ENCODE results near the gene OTUD1.

OTUD1 gene

GRCh38 chr10:23404461-23404980, 34.4 kb upstream of the OTUD1 start:
- FAIRE-seq (no peak), DNase-seq (ENCODE audit: insufficient read length, low spot score) (no peak)
- TF ChIP-seq POU2F2 (IDR thresholded peaks at IDR 0.05; ENCODE audit: low read depth, low read length) (no peak), SPI1 (IDR thresholded peaks at IDR 0.05; ENCODE audit: low read depth, low read length) (no peak), PAX5 (IDR thresholded peaks at IDR 0.05; ENCODE audit: insufficient read depth, low read length, severe bottlenecking) (no peak), POLR2AphosphoS5 (IDR thresholded peaks at IDR 0.05; ENCODE audit: low read depth, low read length) (no peak), TAF1 (IDR thresholded peaks at IDR 0.05; ENCODE audit: low read depth, low read length) (no peak)

- DNase-seq (ENCODE audit: insufficient read length, low spot score) (no peak), FAIRE-seq (no peak)
- no peak for TF ChIP-seq TAF1 (IDR thresholded peaks at IDR 0.05; ENCODE audit: low read depth, low read length)
- TF ChIP-seq POLR2AphosphoS5 (IDR thresholded peaks at IDR 0.05; ENCODE audit: low read depth, low read length): no peak
Measured at GRCh38 chr10:23405540-23405939, 33.3 kb upstream of the OTUD1 start.

GRCh38 chr10:23406409-23406808, 32.5 kb upstream of the OTUD1 start:
- no peak for DNase-seq (ENCODE audit: insufficient read length, low spot score)
- TF ChIP-seq SPI1 (IDR thresholded peaks at IDR 0.05; ENCODE audit: low read depth, low read length): no peak
- no peak for FAIRE-seq

- TF ChIP-seq POU2F2 (IDR thresholded peaks at IDR 0.05; ENCODE audit: low read depth, low read length): no peak
- TF ChIP-seq PAX5 (IDR thresholded peaks at IDR 0.05; ENCODE audit: insufficient read depth, low read length, severe bottlenecking): no peak
- no peak for TF ChIP-seq POLR2AphosphoS5 (IDR thresholded peaks at IDR 0.05; ENCODE audit: low read depth, low read length)
- TF ChIP-seq POLR2A (IDR thresholded peaks at IDR 0.05; ENCODE audit: low read depth, low read length): no peak
- TF ChIP-seq SPI1 (IDR thresholded peaks at IDR 0.05; ENCODE audit: low read depth, low read length): no peak
- no peak for TF ChIP-seq TAF1 (IDR thresholded peaks at IDR 0.05; ENCODE audit: low read depth, low read length)
- DNase-seq (ENCODE audit: insufficient read length, low spot score): no peak
- FAIRE-seq: no peak
Measured at GRCh38 chr10:23408330-23408976, 30.4 kb upstream of the OTUD1 start.

- FAIRE-seq: no peak
Measured at GRCh38 chr10:23412223-23412622, 26.7 kb upstream of the OTUD1 start.

GRCh38 chr10:23413629-23414089, 25.2 kb upstream of the OTUD1 start:
- peak; percentile 5 for DNase-seq (ENCODE audit: insufficient read length, low spot score)
- FAIRE-seq: no peak
- TF ChIP-seq SPI1 (IDR thresholded peaks at IDR 0.05; ENCODE audit: low read depth, low read length) (peak; percentile 94), POLR2AphosphoS5 (IDR thresholded peaks at IDR 0.05; ENCODE audit: low read depth, low read length) (no peak)

More at GRCh38 chr10:23412223-23412622, 26.7 kb upstream of the OTUD1 start:
- no peak for DNase-seq (ENCODE audit: insufficient read length, low spot score)
- TF ChIP-seq TAF1 (IDR thresholded peaks at IDR 0.05; ENCODE audit: low read depth, low read length) (no peak), POU2F2 (IDR thresholded peaks at IDR 0.05; ENCODE audit: low read depth, low read length) (no peak), SPI1 (IDR thresholded peaks at IDR 0.05; ENCODE audit: low read depth, low read length) (no peak), POLR2AphosphoS5 (IDR thresholded peaks at IDR 0.05; ENCODE audit: low read depth, low read length) (no peak)

- FAIRE-seq: no peak
- TF ChIP-seq POU2F2 (IDR thresholded peaks at IDR 0.05; ENCODE audit: low read depth, low read length) (no peak), TAF1 (IDR thresholded peaks at IDR 0.05; ENCODE audit: low read depth, low read length) (no peak), POLR2A (IDR thresholded peaks at IDR 0.05; ENCODE audit: low read depth, low read length) (no peak), PAX5 (IDR thresholded peaks at IDR 0.05; ENCODE audit: insufficient read depth, low read length, severe bottlenecking) (no peak), POLR2AphosphoS5 (IDR thresholded peaks at IDR 0.05; ENCODE audit: low read depth, low read length) (no peak), SPI1 (IDR thresholded peaks at IDR 0.05; ENCODE audit: low read depth, low read length) (no peak)
- no peak for DNase-seq (ENCODE audit: insufficient read length, low spot score)
Measured at GRCh38 chr10:23414658-23415057, 24.2 kb upstream of the OTUD1 start.

- no peak for TF ChIP-seq POLR2AphosphoS5 (IDR thresholded peaks at IDR 0.05; ENCODE audit: low read depth, low read length)
- DNase-seq (ENCODE audit: insufficient read length, low spot score) (no peak), FAIRE-seq (no peak)
Measured at GRCh38 chr10:23417254-23417653, 21.6 kb upstream of the OTUD1 start.

- FAIRE-seq (no peak), DNase-seq (ENCODE audit: insufficient read length, low spot score) (no peak)
- TF ChIP-seq POU2F2 (IDR thresholded peaks at IDR 0.05; ENCODE audit: low read depth, low read length) (no peak), TAF1 (IDR thresholded peaks at IDR 0.05; ENCODE audit: low read depth, low read length) (no peak), POLR2A (IDR thresholded peaks at IDR 0.05; ENCODE audit: low read depth, low read length) (no peak), POLR2AphosphoS5 (IDR thresholded peaks at IDR 0.05; ENCODE audit: low read depth, low read length) (no peak), SPI1 (IDR thresholded peaks at IDR 0.05; ENCODE audit: low read depth, low read length) (no peak), PAX5 (IDR thresholded peaks at IDR 0.05; ENCODE audit: insufficient read depth, low read length, severe bottlenecking) (no peak)
Measured at GRCh38 chr10:23418051-23418681, 20.7 kb upstream of the OTUD1 start.

- no peak for TF ChIP-seq SPI1 (IDR thresholded peaks at IDR 0.05; ENCODE audit: low read depth, low read length)
- no peak for TF ChIP-seq TAF1 (IDR thresholded peaks at IDR 0.05; ENCODE audit: low read depth, low read length)
- no peak for TF ChIP-seq POU2F2 (IDR thresholded peaks at IDR 0.05; ENCODE audit: low read depth, low read length)
- TF ChIP-seq POLR2AphosphoS5 (IDR thresholded peaks at IDR 0.05; ENCODE audit: low read depth, low read length): no peak
- TF ChIP-seq POLR2A (IDR thresholded peaks at IDR 0.05; ENCODE audit: low read depth, low read length): no peak
- no peak for TF ChIP-seq PAX5 (IDR thresholded peaks at IDR 0.05; ENCODE audit: insufficient read depth, low read length, severe bottlenecking)
- no peak for FAIRE-seq
- DNase-seq (ENCODE audit: insufficient read length, low spot score): no peak
Measured at GRCh38 chr10:23419201-23419600, 19.7 kb upstream of the OTUD1 start.
